Measurements from ENCODE around the gene SYNJ2BP. TPM values are rescaled to one million over a fixed set of nuclear protein-coding genes. Genes with fewer than 3 reads are reported as not detected.

The SYNJ2BP gene
- total and polyA plus RNA-seq, 2 of the 13 experiments (the other 11 are each of a cell fraction or from before 2014, with no cell fraction given): 18.1 to 28.6 TPM

GRCh38 chr14:70448633-70449340, 31.9 kb upstream of the SYNJ2BP start (continued):
- TF ChIP-seq ATAD3A (CRISPR knock-in tag; IDR thresholded peaks at IDR 0.05): no peak
- TF ChIP-seq ZSCAN20 (CRISPR knock-in tag; IDR thresholded peaks at IDR 0.05; ENCODE audit: borderline replicate concordance): peak; percentile 92; the same call in 1 of the 2 replicates
- 0 out of 2 replicates have a peak, but pooled peaks have one; percentile 17 for TF ChIP-seq ETV5 (CRISPR knock-in tag; IDR thresholded peaks at IDR 0.05; ENCODE audit: borderline replicate concordance)
- no peak for TF ChIP-seq ZNF512 (CRISPR knock-in tag; IDR thresholded peaks at IDR 0.05)
- TF ChIP-seq RBAK (CRISPR knock-in tag; IDR thresholded peaks at IDR 0.05): no peak
- no peak for TF ChIP-seq GLI4 (CRISPR knock-in tag; IDR thresholded peaks at IDR 0.05; ENCODE audit: borderline replicate concordance)
- TF ChIP-seq ZMYM3 (CRISPR knock-in tag; IDR thresholded peaks at IDR 0.05): no peak
- peak; percentile 79; the same call in 1 of the 2 replicates for TF ChIP-seq CBX5 (CRISPR knock-in tag; IDR thresholded peaks at IDR 0.05; ENCODE audit: borderline replicate concordance)
- TF ChIP-seq AKNA (CRISPR knock-in tag; IDR thresholded peaks at IDR 0.05; ENCODE audit: borderline replicate concordance): 0 out of 2 replicates have a peak, but pooled peaks have one; percentile 62
- no peak for TF ChIP-seq SOX13 (IDR thresholded peaks at IDR 0.05)
- TF ChIP-seq SOX13 (CRISPR knock-in tag; conservative IDR thresholded peaks at IDR 0.05 in 1 of 2, IDR thresholded peaks at IDR 0.05 in 1 of 2): peak in 1 of 2 experiments; percentile 79; a peak in 2 of 4 replicates
- TF ChIP-seq HMG20A (CRISPR knock-in tag; IDR thresholded peaks at IDR 0.05; ENCODE audit: borderline replicate concordance): peak; percentile 60
- peak; percentile 48; the same call in 1 of the 2 replicates for TF ChIP-seq FOXK1 (CRISPR knock-in tag; IDR thresholded peaks at IDR 0.05; ENCODE audit: borderline replicate concordance, low read depth)
- 0 out of 2 replicates have a peak, but pooled peaks have one; percentile 37 for TF ChIP-seq ZNF639 (CRISPR knock-in tag; conservative IDR thresholded peaks at IDR 0.05)
- no peak for TF ChIP-seq KDM2A (CRISPR knock-in tag; IDR thresholded peaks at IDR 0.05; ENCODE audit: borderline replicate concordance, low read depth)
- peak; percentile 32; the same call in 1 of the 2 replicates for TF ChIP-seq ARID4A (CRISPR knock-in tag; IDR thresholded peaks at IDR 0.05; ENCODE audit: borderline replicate concordance)

All from HepG2 (cell line).